Memory B cell (primary cell): ENCODE results near the gene TECPR1.
A peak's percentile ranks its signal among the peaks of the same experiment; 100 is the strongest.

ENCODE experiments used
- ATAC-seq: fragments of 150-1000 bp; cut with Tn5 transposase; 2 replicates; pipeline ENCODE4 v1.10.0; 2021; ENCODE audit warnings: low read depth, mild to moderate bottlenecking, moderate library complexity
- DNase-seq, 2 donors: peaks; one replicate each; pipeline ENCODE4 v3.0.0; 2022; ENCODE audit warnings: low spot score in 2 of 2
- H3K27ac Mint-ChIP-seq: one replicate; pipeline ENCODE4 v1.8.0; 2022; ENCODE audit warnings: mild to moderate bottlenecking, moderate library complexity, mixed read lengths
- H3K27me3 Mint-ChIP-seq: one replicate; pipeline ENCODE4 v1.8.0; 2022; ENCODE audit warnings: mixed read lengths
- H3K36me3 Mint-ChIP-seq: one replicate; pipeline ENCODE4 v1.8.0; 2022; ENCODE audit warnings: mild to moderate bottlenecking, mixed read lengths
- H3K4me1 Mint-ChIP-seq: one replicate; pipeline ENCODE4 v1.8.0; 2022; ENCODE audit warnings: mixed read lengths
- H3K4me3 Mint-ChIP-seq: one replicate; pipeline ENCODE4 v1.8.0; 2022; ENCODE audit warnings: mild to moderate bottlenecking, moderate library complexity, mixed read lengths
- H3K9me3 Mint-ChIP-seq: one replicate; pipeline ENCODE4 v1.8.0; 2022; ENCODE audit warnings: mixed read lengths

TECPR1 gene

DNA sequence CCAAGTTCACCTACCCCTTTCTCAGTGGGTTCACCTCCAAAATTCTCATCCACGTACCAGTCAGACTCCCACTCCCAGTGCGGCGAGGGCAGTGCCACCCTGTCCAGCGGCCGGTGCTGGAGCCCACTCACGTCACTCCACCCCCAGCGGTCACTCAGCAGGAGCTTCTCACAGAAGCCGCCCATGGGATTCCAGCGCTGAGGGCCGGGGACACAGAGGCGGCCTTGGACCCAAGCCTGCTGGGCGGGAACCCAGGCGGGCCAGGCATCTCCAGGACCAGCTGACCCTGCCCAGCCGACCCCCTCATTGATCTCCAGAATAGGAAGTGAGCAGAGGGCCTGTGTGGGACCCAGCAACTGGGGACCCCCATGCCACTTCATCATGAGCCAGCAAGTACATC is 7.2 kb downstream of the TECPR1 start:
- Mint-ChIP-seq H3K4me1 (peaks cover 6% of the 10 kb centered on the region), H3K27me3 (no peaks in the 10 kb centered on the region), H3K27ac (no peak overlapping the region), H3K9me3 (no peaks in the 10 kb centered on the region), H3K4me3 (no peak overlapping the region), H3K36me3 (peaks cover 24% of the 10 kb centered on the region)
- ATAC-seq (no peak), DNase-seq (no peak)

DNA sequence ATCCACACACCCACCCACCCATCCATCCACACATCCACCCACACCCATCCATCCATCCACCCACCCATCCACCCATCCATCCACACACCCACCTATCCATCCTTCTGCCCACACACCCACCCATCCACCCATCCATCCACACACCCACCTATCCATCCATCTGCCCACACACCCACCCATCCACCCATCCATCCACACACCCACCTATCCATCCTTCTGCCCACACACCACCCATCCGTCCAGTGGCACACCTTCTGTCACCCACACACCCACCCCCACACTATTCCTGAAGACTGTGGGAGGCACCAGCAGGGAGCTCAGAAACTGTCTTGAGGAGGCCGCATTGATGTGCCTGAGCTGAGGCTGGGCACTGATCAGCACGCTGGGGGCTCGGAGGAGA is 9.1 kb downstream of the TECPR1 start:
- ATAC-seq (no peak), DNase-seq (no peak)
- no peak overlapping the region for H3K4me3 Mint-ChIP-seq
- H3K4me1 Mint-ChIP-seq: peaks cover 1% of the 10 kb centered on the region
- no peak overlapping the region for H3K27ac Mint-ChIP-seq
- H3K27me3 Mint-ChIP-seq: no peaks in the 10 kb centered on the region
- H3K36me3 Mint-ChIP-seq: peaks cover 33% of the 10 kb centered on the region
- no peaks in the 10 kb centered on the region for H3K9me3 Mint-ChIP-seq

DNA sequence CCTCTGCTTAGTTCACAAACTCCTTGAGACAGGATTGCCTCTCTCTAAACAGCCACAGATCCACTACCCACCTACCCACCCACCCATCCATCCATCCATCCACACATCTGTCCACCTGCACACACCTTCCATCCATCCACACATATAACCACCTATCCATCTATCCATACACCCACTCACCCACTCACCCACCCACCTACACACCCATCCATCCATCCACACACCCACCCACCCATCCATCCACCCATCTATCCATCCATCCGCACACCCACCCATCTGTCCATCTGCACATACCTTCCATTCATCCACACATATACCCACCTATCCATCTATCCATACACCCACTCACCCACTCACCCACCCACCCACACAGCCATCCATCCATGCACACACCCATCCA is 9.7 kb downstream of the TECPR1 start:
- no peaks in the 10 kb centered on the region for H3K9me3 Mint-ChIP-seq
- no peaks in the 10 kb centered on the region for H3K27me3 Mint-ChIP-seq
- no peaks in the 10 kb centered on the region for H3K4me1 Mint-ChIP-seq
- H3K36me3 Mint-ChIP-seq: peaks cover 32% of the 10 kb centered on the region
- no peak for DNase-seq
- no peak overlapping the region for H3K27ac Mint-ChIP-seq
- H3K4me3 Mint-ChIP-seq: no peak overlapping the region
- ATAC-seq: no peak

DNA sequence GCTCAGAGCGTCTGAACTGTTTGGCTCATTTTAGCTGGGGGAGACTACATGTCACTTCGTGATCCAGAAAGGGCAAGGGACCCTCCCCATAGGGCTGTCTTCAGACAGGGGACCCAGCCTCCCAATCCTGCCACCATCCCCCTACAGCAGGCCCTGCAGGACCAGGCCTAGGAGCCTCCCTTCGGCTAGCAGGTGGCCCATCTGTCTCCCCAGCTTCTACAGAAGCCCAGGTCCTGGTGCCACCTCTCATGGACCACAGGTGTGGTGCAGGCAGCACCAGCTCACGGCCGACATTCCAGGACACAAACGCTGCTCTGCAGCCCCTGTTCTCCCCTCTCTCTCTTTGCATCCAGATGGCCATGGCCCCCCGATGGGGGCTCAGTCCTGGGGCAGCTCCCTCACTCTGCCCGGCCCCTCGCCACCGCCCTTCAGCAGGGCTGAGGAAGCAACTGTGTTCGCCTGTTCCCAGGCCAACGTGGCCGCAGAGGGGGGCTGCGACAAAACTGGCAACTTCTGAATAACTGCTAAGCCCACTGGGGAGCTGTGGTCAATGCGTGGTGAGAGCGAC is 10.3 kb downstream of the TECPR1 start:
- DNase-seq (no peak), ATAC-seq (no peak)
- no peaks in the 10 kb centered on the region for H3K4me1 Mint-ChIP-seq
- no peaks in the 10 kb centered on the region for H3K27me3 Mint-ChIP-seq
- no peak overlapping the region for H3K4me3 Mint-ChIP-seq
- H3K9me3 Mint-ChIP-seq: no peaks in the 10 kb centered on the region
- peaks cover 32% of the 10 kb centered on the region for H3K36me3 Mint-ChIP-seq
- no peak overlapping the region for H3K27ac Mint-ChIP-seq

DNA sequence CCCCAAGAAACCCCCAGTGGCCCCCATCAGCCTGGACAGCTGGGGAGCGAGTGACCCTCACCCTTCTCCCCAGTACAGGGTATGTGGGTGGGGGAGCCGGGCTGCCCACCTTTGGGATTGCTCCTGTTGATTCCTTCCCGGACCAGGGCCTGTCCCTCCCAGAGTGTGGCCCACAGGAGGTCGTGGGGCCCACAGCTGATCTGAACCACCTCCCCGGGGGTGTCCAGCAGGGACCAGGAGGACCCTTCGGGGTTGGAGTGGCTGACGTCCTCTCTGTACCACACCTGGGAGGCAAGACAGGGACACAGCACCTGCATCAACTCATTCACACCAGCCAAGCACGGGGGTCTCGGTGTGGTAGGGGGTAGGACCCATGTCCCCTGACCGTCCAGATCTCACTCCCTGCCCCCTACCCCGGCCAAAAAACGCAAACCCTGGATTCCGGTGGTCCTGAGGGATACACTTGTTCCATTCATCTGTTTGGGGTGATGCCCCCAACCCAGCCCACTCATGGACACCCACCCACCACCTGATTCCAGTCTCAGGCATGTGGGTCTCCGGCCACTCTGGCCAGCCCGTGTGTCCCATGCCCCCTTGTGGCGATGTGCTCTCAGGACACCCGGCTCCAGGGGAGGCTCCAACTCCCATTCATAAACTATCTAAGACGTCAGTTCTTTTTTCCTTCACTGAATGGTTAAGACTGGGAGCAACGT is 10.9 kb downstream of the TECPR1 start:
- ATAC-seq: peak; percentile 53
- Mint-ChIP-seq H3K9me3 (no peaks in the 10 kb centered on the region), H3K27ac (no peak overlapping the region), H3K4me1 (no peaks in the 10 kb centered on the region), H3K4me3 (no peak overlapping the region), H3K36me3 (peaks cover 29% of the 10 kb centered on the region), H3K27me3 (no peaks in the 10 kb centered on the region)
- DNase-seq: peak; percentile 30 to 35

DNA sequence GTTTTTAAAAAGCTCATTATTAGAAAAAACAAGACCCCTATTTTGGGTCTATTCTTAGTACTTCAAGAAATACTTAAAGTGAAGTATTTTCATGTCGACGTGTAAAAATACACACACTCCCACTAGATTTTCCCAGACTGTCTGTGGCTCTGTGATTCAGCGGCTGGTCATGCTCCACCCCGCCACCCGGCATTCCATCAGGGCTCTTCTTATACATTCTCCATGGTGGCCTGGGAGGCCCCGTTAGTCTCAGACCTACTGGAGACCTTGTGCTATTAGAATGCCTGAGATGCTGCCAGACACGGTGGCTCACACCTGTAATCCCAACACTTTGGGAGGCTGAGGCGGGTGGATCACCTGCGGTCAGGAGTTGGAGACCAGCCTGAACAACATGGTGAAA is 13.1 kb downstream of the TECPR1 start:
- ATAC-seq (no peak), DNase-seq (no peak)
- peaks cover 28% of the 10 kb centered on the region for H3K36me3 Mint-ChIP-seq
- no peak overlapping the region for H3K27ac Mint-ChIP-seq
- no peaks in the 10 kb centered on the region for H3K27me3 Mint-ChIP-seq
- H3K4me3 Mint-ChIP-seq: no peak overlapping the region
- H3K4me1 Mint-ChIP-seq: no peaks in the 10 kb centered on the region
- no peaks in the 10 kb centered on the region for H3K9me3 Mint-ChIP-seq

DNA sequence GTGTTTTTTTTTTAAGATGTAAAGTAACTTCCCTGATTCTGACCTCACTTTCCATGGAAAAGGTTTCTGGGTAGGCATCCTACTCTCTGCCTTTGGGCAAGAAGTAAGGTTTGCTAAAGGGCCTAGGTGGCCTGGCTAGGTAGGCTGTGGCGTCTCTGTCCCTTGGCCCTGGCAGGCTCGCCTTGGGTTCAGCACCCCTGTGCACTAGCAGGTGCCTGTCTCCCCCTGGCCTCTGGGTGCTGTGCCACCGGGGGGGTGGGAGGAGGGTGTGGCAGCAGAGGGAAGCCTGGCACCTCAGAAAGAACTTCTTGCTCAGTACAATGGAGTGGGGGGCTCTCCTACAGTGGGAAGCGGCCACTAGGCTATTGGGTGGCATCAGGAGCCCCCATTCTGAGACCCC is 14.0 kb downstream of the TECPR1 start:
- H3K36me3 Mint-ChIP-seq: peaks cover 28% of the 10 kb centered on the region
- H3K4me3 Mint-ChIP-seq: no peak overlapping the region
- ATAC-seq (no peak), DNase-seq (no peak)
- H3K27ac Mint-ChIP-seq: no peak overlapping the region
- H3K27me3 Mint-ChIP-seq: no peaks in the 10 kb centered on the region
- no peaks in the 10 kb centered on the region for H3K9me3 Mint-ChIP-seq
- H3K4me1 Mint-ChIP-seq: no peaks in the 10 kb centered on the region

DNA sequence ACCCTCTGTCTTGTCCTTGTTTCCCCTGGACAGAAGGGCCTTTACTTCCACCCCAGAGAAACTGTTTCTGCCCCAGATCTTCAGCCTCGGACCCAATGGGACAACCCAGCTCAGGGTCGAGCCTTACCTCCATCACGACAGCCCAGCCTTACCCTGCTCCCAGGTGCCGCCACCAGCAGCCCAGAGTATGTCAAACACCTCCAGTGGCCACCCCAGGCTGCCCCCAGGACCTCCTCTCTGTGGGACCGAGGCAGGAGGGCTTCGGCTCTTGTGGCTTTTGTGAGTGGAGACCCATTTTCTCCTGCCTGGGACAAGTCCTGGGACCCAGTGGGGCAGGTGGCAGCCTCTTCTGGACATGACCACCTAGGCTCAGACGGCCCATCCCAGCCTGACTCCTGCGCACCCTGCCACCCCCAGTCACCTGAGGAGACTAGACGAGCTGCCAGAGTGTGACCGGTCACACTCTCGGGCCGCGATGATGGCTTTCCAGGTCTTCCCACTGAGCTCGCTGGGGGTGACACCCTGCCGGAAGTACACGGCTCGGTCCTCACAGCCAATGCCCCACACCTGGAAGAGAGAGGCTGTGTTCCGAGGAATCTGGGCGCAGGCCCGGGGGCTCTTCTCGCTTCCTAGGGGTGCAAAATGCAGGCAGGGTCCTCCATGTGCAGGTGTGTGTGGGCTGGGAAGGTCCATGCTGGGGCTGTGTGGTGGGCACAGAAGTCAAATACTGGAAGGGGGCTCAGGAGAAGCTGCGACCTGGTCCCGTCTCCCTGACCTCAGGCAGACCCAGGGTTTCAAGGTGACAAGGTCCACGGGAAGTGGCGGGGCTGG is 15.5 kb downstream of the TECPR1 start:
- no peaks in the 10 kb centered on the region for H3K9me3 Mint-ChIP-seq
- no peak overlapping the region for H3K4me3 Mint-ChIP-seq
- DNase-seq (no peak), ATAC-seq (no peak)
- peaks cover 27% of the 10 kb centered on the region for H3K36me3 Mint-ChIP-seq
- no peaks in the 10 kb centered on the region for H3K4me1 Mint-ChIP-seq
- H3K27ac Mint-ChIP-seq: no peak overlapping the region
- no peaks in the 10 kb centered on the region for H3K27me3 Mint-ChIP-seq

DNA sequence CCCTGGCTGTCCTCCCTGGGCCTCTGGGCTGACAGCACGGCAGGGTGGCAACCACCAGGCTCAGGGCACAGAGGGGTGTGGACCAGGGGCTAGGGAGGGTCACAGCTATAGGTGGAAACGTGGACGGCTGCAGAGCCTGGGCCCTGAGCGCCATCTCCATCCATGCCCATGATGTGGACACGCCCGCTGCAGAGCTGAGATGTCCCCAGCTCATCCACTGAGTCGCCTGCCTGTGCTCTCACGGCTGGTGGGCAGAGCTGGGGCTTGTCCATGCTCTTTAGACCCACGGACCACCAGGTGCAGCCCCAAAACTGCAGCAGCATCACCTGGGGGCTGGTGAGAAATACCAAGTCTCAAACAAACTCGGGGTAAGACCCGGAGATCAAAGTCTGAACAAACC is 16.1 kb downstream of the TECPR1 start:
- Mint-ChIP-seq H3K4me3 (no peak overlapping the region), H3K27ac (no peak overlapping the region), H3K36me3 (peaks cover 23% of the 10 kb centered on the region), H3K27me3 (no peaks in the 10 kb centered on the region), H3K4me1 (no peaks in the 10 kb centered on the region), H3K9me3 (no peaks in the 10 kb centered on the region)
- DNase-seq: no peak
- no peak for ATAC-seq

DNA sequence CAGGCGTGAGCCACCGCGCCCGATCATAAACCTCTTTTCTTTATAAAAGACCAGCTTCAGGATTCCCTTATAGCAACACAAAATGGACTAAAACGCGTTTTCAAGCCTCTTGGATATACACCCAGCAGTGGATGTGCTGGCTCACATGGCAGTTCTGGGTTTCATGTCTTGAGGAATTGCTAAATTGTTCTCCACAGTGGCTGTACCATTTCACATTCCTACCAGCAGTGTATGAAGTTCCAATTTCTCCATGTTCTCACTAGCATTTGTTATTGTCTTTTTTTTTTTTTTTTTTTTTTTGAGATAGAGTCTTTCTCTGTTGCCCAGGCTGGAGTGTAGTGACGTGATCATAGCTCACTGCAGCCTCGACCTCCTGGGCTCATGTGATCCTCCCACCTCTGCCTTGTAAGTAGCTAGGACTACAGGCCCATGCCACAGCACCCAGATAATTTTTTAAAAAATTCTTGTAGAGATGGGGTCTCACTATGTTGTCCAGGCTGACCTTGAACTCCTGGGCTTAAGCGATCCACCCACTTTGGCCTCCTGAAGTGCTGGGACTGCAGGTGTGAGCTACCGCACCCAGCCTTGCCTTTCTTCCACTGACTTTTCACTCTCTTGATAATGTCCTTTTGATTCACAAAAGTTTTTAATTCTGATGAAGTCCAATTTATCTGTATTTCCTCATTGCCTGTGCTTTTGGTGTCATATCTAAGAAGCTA is 17.4 kb downstream of the TECPR1 start:
- Mint-ChIP-seq H3K4me1 (no peaks in the 10 kb centered on the region), H3K27ac (no peak overlapping the region), H3K36me3 (peaks cover 26% of the 10 kb centered on the region)

DNA sequence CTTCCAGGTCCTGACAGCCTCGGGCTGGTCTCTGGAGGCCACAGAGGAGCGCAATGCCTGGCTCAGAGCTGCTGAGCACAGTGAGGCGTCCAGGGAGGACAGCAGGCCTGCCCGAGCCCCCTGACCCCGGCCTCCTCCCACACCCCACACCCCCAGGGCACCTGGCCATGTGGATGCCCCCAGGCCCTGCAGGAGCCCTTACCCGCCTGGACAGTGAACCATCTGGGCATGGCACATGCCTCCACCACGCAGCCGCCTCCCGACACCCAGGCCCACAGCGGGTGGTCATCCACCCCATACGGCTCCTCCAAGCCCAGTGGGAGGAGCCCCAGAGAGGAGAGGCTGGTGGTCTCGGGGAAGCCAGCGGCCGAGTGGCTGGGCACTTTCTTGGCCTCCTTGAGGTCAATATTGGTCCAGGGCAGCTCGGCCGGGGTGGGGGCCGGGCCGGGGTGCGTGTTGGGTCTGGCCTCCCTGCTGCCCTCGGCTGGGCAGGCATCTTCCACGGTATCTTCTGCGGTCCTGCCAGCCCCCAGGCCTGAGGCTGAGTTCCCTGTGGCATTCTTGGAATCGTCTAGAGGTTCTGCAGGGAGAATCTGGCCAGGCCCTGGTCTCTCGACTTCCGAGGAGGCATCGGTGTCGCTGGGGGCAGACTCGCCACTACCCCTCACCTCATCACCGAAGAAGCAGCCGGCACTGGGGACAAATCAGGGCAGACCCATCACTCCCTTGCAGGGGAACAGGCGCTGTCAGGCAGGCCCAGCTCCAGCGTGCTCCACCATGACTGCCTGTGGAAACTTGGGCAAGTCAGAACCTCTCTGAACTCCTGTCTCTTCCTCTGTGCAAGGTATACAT is 18.6 kb downstream of the TECPR1 start:
- Mint-ChIP-seq H3K9me3 (no peaks in the 10 kb centered on the region), H3K4me3 (no peak overlapping the region), H3K4me1 (no peaks in the 10 kb centered on the region), H3K36me3 (peaks cover 19% of the 10 kb centered on the region), H3K27ac (no peak overlapping the region), H3K27me3 (no peaks in the 10 kb centered on the region)
- no peak for DNase-seq
- ATAC-seq: no peak

More for the DNA sequence above, 17.4 kb downstream of the TECPR1 start:
- Mint-ChIP-seq H3K27me3 (no peaks in the 10 kb centered on the region), H3K9me3 (no peaks in the 10 kb centered on the region), H3K4me3 (no peak overlapping the region)
- ATAC-seq (no peak), DNase-seq (no peak)

DNA sequence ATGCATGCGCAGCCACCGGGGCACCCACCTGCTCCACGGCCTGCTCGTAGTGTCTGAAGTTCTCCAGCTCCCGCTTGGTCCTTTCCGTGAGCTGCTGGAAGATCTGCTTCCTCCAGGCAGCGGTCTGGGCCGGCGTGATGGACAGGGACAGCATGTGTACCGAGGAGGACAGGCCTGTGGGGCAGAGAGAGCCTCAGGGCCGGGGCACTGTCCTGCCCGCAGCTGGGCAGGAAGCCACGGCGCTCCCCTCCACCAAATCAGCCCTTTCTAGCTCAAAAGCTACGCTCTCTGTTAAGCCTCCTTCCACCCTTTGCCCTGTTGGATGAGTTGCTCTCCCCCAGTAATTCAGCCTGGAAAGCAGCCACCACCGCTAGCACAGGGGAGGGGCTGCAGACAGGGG is 19.2 kb downstream of the TECPR1 start:
- Mint-ChIP-seq H3K27me3 (no peaks in the 10 kb centered on the region), H3K4me3 (no peak overlapping the region), H3K9me3 (no peaks in the 10 kb centered on the region), H3K27ac (no peak overlapping the region), H3K36me3 (peaks cover 23% of the 10 kb centered on the region), H3K4me1 (no peaks in the 10 kb centered on the region)
- ATAC-seq (no peak), DNase-seq (no peak)

DNA sequence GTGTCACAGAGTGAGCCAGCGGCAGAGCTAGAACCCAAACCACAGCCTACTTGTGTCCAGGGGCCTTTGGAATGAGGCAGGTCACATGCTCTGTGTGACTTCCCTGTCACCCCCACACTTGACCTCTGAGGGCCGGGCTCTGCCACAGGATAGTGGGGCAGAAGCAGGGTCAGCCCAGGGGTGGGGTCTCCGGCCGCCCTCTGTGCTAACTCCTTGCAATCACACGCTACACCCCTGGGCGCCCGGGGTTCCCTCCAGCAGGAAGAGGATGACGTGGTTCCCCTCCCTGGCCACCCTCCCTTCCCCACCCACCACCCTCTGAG is 19.8 kb downstream of the TECPR1 start:
- no peaks in the 10 kb centered on the region for H3K9me3 Mint-ChIP-seq
- H3K36me3 Mint-ChIP-seq: peaks cover 27% of the 10 kb centered on the region
- no peak for DNase-seq
- no peak overlapping the region for H3K27ac Mint-ChIP-seq
- H3K4me3 Mint-ChIP-seq: no peak overlapping the region
- no peaks in the 10 kb centered on the region for H3K27me3 Mint-ChIP-seq
- ATAC-seq: no peak
- H3K4me1 Mint-ChIP-seq: no peaks in the 10 kb centered on the region
